Measurements from ENCODE around the gene POLR3B. TPM values are rescaled to one million over a fixed set of nuclear protein-coding genes. Genes with fewer than 3 reads are reported as not detected.
"Not testable (repeated sequence)": the region's sequence is repeated elsewhere in the genome, so short reads cannot be mapped to it uniquely, and the experiment has no call there.

POLR3B gene
- total RNA-seq, 1 donor from 2014 or later = 14.2 TPM

DNA sequence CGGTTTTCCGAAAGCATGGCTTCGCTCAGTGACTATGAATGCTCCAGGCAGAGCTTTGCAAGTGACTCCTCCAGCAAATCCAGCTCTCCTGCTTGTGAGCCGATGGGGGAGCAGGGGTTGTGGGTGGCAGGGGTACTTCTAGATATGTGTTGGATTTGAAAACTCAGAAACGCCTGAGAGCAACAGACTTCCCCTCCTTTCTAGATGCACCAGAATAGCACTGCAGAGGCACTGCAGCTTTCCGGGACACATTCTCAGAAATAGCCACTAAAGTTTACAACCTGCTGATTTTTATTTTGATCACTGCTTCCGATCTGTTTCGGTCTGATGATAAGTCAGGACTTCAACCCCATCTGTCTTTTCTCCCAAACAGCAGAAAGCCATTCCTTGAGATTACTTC lies 46.4 kb upstream of the POLR3B start:
- Mint-ChIP-seq H3K9me3 (no peaks in the 10 kb centered on the region), H3K4me3 (no peak overlapping the region), H3K36me3 (no peaks in the 10 kb centered on the region), H3K27me3 (ENCODE audit: low read depth) (no peaks in the 10 kb centered on the region), H3K27ac (no peak overlapping the region), H3K4me1 (peaks cover 28% of the 10 kb centered on the region)
- TF ChIP-seq, protein P1, sequence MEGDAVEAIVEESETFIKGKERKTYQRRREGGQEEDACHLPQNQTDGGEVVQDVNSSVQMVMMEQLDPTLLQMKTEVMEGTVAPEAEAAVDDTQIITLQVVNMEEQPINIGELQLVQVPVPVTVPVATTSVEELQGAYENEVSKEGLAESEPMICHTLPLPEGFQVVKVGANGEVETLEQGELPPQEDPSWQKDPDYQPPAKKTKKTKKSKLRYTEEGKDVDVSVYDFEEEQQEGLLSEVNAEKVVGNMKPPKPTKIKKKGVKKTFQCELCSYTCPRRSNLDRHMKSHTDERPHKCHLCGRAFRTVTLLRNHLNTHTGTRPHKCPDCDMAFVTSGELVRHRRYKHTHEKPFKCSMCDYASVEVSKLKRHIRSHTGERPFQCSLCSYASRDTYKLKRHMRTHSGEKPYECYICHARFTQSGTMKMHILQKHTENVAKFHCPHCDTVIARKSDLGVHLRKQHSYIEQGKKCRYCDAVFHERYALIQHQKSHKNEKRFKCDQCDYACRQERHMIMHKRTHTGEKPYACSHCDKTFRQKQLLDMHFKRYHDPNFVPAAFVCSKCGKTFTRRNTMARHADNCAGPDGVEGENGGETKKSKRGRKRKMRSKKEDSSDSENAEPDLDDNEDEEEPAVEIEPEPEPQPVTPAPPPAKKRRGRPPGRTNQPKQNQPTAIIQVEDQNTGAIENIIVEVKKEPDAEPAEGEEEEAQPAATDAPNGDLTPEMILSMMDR (IDR thresholded peaks at IDR 0.05; ENCODE audit: unreplicated experiment) = no peak
- no peak for DNase-seq (ENCODE audit: low spot score in 2 of 2, unreplicated experiment in 2 of 2)

DNA sequence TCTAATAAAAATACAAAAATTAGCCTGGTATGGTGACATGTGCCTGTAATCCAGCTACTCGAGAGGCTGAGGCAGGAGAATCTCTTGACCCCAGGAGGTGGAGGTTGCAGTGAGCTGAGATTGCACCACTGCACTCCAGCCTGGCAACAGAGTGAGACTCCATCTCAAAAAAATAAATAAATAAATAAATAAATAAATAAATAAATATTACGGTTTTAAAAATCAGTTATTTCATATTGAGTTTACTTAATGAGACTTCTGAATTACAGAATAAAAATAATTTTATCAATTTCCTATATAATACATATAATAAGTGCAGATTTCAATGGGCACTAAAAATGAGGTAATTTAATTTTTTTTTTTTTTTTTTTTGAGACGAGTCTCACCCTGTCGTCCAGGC lies 44.1 kb upstream of the POLR3B start:
- H3K4me3 Mint-ChIP-seq; H3K27me3 Mint-ChIP-seq (ENCODE audit: low read depth); DNase-seq (ENCODE audit: low spot score in 2 of 2, unreplicated experiment in 2 of 2); H3K27ac Mint-ChIP-seq; H3K36me3 Mint-ChIP-seq; H3K9me3 Mint-ChIP-seq: not testable (repeated sequence)
- peaks cover 25% of the 10 kb centered on the region for H3K4me1 Mint-ChIP-seq

DNA sequence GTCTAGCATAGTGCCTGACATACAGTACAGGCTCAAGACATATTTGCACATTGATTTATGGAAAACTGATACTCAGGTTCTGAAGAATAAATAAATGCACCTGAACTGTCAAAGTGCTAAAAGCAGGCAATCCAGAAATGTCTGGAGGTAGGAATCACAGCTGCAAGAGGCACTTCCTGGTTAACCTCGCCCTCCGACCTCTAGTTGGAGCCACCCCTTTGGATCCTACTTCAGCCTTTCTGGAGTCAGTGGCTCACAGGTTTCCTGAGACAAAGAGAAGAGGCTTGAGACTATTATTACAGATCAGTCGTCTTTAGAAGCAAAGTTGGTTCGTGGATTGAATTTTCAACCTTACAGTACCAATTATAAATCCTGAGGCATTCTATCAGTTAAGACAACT lies 42.0 kb upstream of the POLR3B start:
- no peak overlapping the region for H3K27ac Mint-ChIP-seq
- peaks cover 15% of the 10 kb centered on the region for H3K36me3 Mint-ChIP-seq
- TF ChIP-seq, protein P1 (IDR thresholded peaks at IDR 0.05; ENCODE audit: unreplicated experiment) = no peak
- no peak overlapping the region for H3K4me3 Mint-ChIP-seq
- peaks cover 7% of the 10 kb centered on the region for H3K4me1 Mint-ChIP-seq
- DNase-seq (ENCODE audit: low spot score in 2 of 2, unreplicated experiment in 2 of 2) = no peak
- H3K9me3 Mint-ChIP-seq = no peaks in the 10 kb centered on the region
- H3K27me3 Mint-ChIP-seq (ENCODE audit: low read depth) = no peaks in the 10 kb centered on the region

DNA sequence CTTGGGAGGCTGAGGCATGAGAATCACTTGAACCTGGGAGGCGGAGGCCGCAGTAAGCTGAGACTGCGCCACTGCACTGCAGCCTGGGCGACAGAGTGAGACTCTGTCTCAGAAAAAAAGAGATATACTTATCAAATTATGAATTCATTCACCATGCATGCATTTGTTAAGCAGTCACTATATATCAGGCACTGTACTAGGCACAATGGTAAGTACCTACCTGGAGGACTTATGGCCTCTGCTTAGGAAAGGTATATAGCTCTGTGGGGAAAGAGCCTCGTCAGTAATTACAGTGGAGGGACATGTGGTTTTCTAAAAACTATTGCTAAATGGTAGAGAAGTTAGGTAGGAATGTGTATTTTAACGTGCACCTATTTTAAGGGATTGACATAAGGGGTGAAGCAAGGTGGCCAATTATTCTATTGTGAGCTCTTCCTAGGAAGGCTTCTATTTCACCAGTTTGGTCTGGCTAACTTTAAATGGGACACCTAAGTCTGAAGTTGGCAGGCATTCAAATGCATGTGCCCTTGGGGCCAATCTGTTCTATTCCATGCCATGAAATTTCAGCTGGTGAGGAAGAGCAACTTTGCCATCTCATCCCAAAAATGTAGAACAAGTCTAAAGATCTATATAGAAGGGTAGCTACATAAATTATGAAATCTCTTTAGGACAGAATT lies 40.0 kb upstream of the POLR3B start:
- DNase-seq (ENCODE audit: low spot score in 2 of 2, unreplicated experiment in 2 of 2) = no peak
- Mint-ChIP-seq H3K4me3 (no peak overlapping the region), H3K4me1 (no peaks in the 10 kb centered on the region), H3K9me3 (no peaks in the 10 kb centered on the region), H3K27me3 (ENCODE audit: low read depth) (no peaks in the 10 kb centered on the region), H3K36me3 (peaks cover 25% of the 10 kb centered on the region), H3K27ac (no peak overlapping the region)
- TF ChIP-seq, protein P1 (IDR thresholded peaks at IDR 0.05; ENCODE audit: unreplicated experiment) = no peak

DNA sequence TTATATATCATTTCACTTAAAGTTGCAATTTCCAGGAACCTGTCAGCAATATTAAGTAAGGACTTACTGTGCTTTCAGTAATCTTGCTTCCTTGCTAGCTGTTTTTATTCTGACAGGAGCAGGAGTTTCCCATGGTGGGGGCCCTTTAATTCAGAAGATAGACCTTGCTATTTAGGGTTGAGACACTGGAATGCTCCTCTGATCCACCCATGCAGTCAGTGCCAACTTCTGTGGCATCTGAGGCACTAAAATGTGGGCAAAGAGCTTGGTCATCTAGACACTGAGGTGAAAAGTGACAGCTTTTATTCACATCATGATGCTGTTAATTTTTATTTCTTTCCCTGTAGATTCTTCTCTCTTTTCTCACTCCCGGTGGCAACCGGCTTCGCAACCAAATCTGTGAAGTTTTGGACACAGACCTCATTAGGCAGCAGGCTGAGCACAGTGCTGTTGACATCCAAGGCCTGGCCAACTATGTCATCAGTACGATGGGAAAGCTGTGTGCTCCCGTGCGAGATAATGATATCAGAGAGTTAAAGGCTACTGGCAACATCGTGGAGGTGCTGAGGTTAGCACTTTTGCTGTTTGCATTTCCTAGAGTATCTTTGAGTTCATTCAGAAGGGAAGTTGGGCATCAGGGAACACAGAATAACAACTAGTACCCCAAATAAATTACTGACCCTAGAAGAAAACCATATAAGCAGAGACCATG lies 36.3 kb upstream of the POLR3B start:
- Mint-ChIP-seq H3K4me1 (no peaks in the 10 kb centered on the region), H3K36me3 (peaks cover 39% of the 10 kb centered on the region), H3K9me3 (no peaks in the 10 kb centered on the region), H3K27ac (no peak overlapping the region), H3K27me3 (ENCODE audit: low read depth) (no peaks in the 10 kb centered on the region), H3K4me3 (no peak overlapping the region)
- TF ChIP-seq, protein P1 (IDR thresholded peaks at IDR 0.05; ENCODE audit: unreplicated experiment) = no peak
- no peak for DNase-seq (ENCODE audit: low spot score in 2 of 2, unreplicated experiment in 2 of 2)

DNA sequence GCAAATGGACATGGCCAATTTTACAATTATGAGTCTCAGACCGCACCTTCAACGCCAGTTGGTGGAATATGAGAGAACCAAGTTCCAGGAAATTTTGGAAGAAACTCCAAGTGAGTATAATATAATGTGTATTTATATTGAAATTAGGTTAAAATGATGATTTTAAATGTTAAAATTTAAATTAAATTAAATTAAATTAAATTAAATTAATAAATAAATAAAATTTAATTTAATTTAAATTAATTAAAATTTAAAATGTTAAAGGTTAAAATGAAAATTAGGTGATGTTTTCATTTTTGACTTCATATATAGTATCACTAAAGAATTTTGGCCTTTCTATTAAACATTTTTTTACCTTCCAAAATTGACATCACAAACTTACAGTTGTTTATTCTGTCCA lies 34.0 kb upstream of the POLR3B start:
- TF ChIP-seq, protein P1 (IDR thresholded peaks at IDR 0.05; ENCODE audit: unreplicated experiment) = no peak
- Mint-ChIP-seq H3K4me3 (no peak overlapping the region), H3K4me1 (no peaks in the 10 kb centered on the region), H3K36me3 (peaks cover 36% of the 10 kb centered on the region), H3K27me3 (ENCODE audit: low read depth) (no peaks in the 10 kb centered on the region), H3K27ac (no peak overlapping the region), H3K9me3 (no peaks in the 10 kb centered on the region)
- no peak for DNase-seq (ENCODE audit: low spot score in 2 of 2, unreplicated experiment in 2 of 2)
